Testis (tissue), 3 donors: ENCODE measurements around the gene ANKFY1. TPM values are rescaled to one million over a fixed set of nuclear protein-coding genes. Genes with fewer than 3 reads are reported as not detected.

ENCODE experiments used
- DNase-seq: peaks from one replicate; pipeline ENCODE4 v3.0.0-alpha.2; 2019
- H3K27ac ChIP-seq, 2 donors: fragments of 200-600 bp; sonication (generic); one replicate each; pipeline ENCODE4 v1.5.1; 2019
- H3K27me3 ChIP-seq: fragments of 200-600 bp; sonication (generic); one replicate; pipeline ENCODE4 v1.5.1; 2019
- H3K36me3 ChIP-seq: fragments of 200-600 bp; sonication (generic); one replicate; pipeline ENCODE4 v1.5.1; 2017; ENCODE audit warnings: low read depth; ENCODE audit errors: missing control alignments
- H3K4me1 ChIP-seq: fragments of 200-600 bp; sonication (generic); one replicate; pipeline ENCODE4 v1.5.1; 2019
- H3K4me3 ChIP-seq, 2 donors: fragments of 200-600 bp; sonication (generic); one replicate each; pipeline ENCODE4 v1.5.1; 2017 to 2019
- H3K9me3 ChIP-seq: fragments of 200-600 bp; sonication (generic); one replicate; pipeline ENCODE4 v1.5.1; 2017
- POLR2A ChIP-seq: fragments of 450-650 bp; IDR thresholded peaks from one replicate; pipeline ENCODE4 v1.6.1; 2017; ENCODE audit warnings: antibody characterized with exemption, mild to moderate bottlenecking, moderate library complexity
- WGBS, 2 donors: methylation state at CpG; one replicate each; pipeline ENCODE4 v1.1.5; 2018; 5-methylcytosine and 5-hydroxymethylcytosine counted together
- intact Hi-C: fragments of 100-400 bp; cut with DNase I; formaldehyde crosslinking; loops from one replicate; pipeline ENCODE4 v1.15.1; 2023; ENCODE audit warnings: low total_unique reads
- polyA plus RNA-seq: library from polyadenylated mRNA; stranded (reverse); fragments of 350-450 nt; fragmentation: Illumina TruSeq; extraction: RNeasy Lipid Tissue Mini Kit (QIAGEN cat#74804); gene quantifications from one replicate; pipeline ENCODE4 v1.2.3, GENCODE V29; 2014; ENCODE audit warnings: low read depth, low replicate concordance; ENCODE audit not compliant: insufficient read depth
- total RNA-seq, 2 donors: library from RNA; depleted of rRNA; stranded (reverse); fragments of >200 nt; gene quantifications; one replicate each; pipeline ENCODE4 v1.2.3, GENCODE V29; 2016
- TF ChIP-seq, protein P1 (sequence below), 3 experiments: fragments of 450-650 bp in 2 of 3; fragments of 200-600 bp in 1 of 3; sonication (generic) in 1 of 3; IDR thresholded peaks; one replicate each; pipeline ENCODE4 v1.5.1; 2016 to 2019; ENCODE audit warnings: antibody characterized with exemption in 3 of 3, mild to moderate bottlenecking in 2 of 3, moderate library complexity in 1 of 3

Gene ANKFY1
- total and polyA plus RNA-seq, 3 donors from 2014 or later: 20.3 to 40.9 (median 34.6) TPM

DNA sequence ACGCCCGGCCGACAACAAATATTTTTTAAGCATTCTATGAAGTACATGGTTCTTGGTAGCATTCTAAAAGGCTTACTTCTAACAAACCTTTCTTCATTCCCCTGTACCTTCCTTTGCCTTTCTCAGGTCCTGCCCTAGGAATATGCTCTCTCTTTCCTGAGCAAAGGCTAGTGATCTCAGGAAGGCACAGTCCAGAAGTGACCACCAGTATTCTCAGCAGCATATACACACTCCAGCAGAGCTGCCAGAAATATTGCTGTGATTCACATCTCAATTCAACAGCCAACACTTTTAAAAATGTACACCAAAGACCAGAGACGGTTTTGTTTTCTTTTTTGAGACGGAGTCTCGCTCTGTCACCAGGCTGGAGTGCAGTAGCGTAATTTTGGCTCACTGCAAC is 41.4 kb upstream of the ANKFY1 start:
- H3K4me1 ChIP-seq: peaks cover 7% of the 10 kb centered on the region

DNA sequence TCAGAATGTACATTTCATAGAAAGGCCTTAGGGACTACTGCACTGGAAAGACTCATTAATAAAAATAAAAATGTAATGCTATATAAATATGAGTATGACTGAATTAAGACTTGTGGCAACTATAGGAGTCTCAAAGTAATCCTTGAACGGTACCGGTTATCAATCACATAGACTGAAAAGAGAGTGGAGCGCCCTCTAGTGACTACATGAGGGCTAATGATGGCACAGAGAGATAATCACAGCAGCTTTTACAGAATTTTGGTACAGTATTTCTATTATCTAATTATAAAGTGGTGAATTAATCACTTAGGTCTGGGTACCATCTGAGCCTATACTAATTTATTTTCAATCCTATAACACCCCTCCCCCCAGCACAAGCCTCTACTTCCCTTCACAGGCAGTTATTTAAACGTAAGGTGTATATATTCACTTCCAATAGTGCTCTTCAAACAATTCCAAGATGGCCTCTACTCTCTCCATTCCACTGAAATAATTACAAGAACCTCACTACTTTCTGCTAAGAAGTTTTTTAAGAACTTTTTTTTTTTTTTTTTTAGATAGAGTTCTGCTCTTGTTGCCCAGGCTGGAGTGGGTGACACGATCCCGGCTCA is 40.7 kb upstream of the ANKFY1 start:
- TF ChIP-seq POLR2A: no peak
- TF ChIP-seq, protein P1, sequence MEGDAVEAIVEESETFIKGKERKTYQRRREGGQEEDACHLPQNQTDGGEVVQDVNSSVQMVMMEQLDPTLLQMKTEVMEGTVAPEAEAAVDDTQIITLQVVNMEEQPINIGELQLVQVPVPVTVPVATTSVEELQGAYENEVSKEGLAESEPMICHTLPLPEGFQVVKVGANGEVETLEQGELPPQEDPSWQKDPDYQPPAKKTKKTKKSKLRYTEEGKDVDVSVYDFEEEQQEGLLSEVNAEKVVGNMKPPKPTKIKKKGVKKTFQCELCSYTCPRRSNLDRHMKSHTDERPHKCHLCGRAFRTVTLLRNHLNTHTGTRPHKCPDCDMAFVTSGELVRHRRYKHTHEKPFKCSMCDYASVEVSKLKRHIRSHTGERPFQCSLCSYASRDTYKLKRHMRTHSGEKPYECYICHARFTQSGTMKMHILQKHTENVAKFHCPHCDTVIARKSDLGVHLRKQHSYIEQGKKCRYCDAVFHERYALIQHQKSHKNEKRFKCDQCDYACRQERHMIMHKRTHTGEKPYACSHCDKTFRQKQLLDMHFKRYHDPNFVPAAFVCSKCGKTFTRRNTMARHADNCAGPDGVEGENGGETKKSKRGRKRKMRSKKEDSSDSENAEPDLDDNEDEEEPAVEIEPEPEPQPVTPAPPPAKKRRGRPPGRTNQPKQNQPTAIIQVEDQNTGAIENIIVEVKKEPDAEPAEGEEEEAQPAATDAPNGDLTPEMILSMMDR (IDR thresholded peaks at IDR 0.05): peak in 2 of 3 experiments; percentile 23 to 74
- no peaks in the 10 kb centered on the region for H3K36me3 ChIP-seq
- H3K27ac ChIP-seq: no peak overlapping the region
- H3K4me1 ChIP-seq: peaks cover under 1% of the 10 kb centered on the region
- H3K9me3 ChIP-seq: no peaks in the 10 kb centered on the region
- intact Hi-C loops: no loop called here
- no peaks in the 10 kb centered on the region for H3K27me3 ChIP-seq
- DNase-seq: peak; percentile 63
- H3K4me3 ChIP-seq: no peak overlapping the region
- WGBS, 2 donors: 51 to 55% methylated on average over 6 of the region's 6 CpGs

More for the DNA sequence above, 41.4 kb upstream of the ANKFY1 start:
- Histone ChIP-seq H3K4me3 (no peak overlapping the region), H3K27me3 (no peaks in the 10 kb centered on the region), H3K27ac (no peak overlapping the region), H3K36me3 (no peaks in the 10 kb centered on the region), H3K9me3 (no peaks in the 10 kb centered on the region)
- no peak for DNase-seq
- WGBS, 2 donors: 89 to 91% methylated on average over 7 of the region's 7 CpGs
- TF ChIP-seq, protein P1 (IDR thresholded peaks at IDR 0.05): no peak
- TF ChIP-seq POLR2A: no peak
- intact Hi-C loops: no loop called here

DNA sequence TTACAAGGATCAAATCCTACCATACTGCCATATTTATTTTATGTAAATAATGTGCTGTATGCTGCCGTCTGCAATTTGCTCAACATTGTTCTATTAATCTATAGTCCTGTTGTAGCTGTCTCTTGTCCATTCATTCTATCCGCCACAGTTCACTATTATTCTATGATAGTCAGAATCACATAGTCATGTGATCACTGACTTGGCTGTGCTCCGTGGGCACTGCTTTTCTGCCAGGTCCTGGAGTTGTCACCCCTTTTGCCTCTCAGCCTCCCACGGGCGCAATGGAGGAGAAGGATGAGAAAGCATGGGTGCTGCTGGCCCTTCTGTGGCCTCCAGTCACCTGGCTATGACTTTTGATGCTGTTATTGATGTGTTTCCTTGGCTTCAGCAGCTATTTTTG is 37.3 kb upstream of the ANKFY1 start:
- DNase-seq: no peak
- Histone ChIP-seq H3K4me3 (no peak overlapping the region), H3K27me3 (no peaks in the 10 kb centered on the region), H3K4me1 (no peaks in the 10 kb centered on the region), H3K27ac (no peak overlapping the region), H3K36me3 (no peaks in the 10 kb centered on the region), H3K9me3 (no peaks in the 10 kb centered on the region)
- WGBS, 2 donors: 87 to 91% methylated on average over 5 of the region's 5 CpGs
- TF ChIP-seq POLR2A: no peak
- intact Hi-C loops: no loop called here

DNA sequence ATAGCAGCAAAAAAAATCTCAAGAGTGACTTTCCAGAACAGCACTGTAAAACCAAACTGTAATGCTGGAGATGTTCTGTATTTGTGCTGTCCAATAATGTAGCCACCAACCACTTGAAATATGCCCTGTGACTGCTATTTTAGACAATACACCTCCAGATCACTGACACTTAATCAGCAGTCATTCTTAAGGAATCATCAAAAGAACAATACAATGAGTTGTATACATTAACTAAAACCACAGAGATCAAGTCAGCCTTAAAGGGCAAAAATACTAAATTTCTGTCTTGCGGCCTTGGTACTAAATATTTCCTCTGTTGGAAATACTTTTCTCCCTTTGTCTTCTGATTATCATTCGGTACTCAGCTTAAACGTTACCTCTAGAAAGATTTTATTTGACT is 33.6 kb upstream of the ANKFY1 start:
- Histone ChIP-seq H3K4me1 (no peaks in the 10 kb centered on the region), H3K36me3 (no peaks in the 10 kb centered on the region), H3K4me3 (no peak overlapping the region), H3K27me3 (no peaks in the 10 kb centered on the region), H3K9me3 (no peaks in the 10 kb centered on the region), H3K27ac (no peak overlapping the region)
- WGBS, 2 donors: 73 to 82% methylated on average over 3 of the region's 3 CpGs
- TF ChIP-seq, protein P1 (IDR thresholded peaks at IDR 0.05): no peak
- no peak for TF ChIP-seq POLR2A
- intact Hi-C loops: no loop called here
- no peak for DNase-seq

DNA sequence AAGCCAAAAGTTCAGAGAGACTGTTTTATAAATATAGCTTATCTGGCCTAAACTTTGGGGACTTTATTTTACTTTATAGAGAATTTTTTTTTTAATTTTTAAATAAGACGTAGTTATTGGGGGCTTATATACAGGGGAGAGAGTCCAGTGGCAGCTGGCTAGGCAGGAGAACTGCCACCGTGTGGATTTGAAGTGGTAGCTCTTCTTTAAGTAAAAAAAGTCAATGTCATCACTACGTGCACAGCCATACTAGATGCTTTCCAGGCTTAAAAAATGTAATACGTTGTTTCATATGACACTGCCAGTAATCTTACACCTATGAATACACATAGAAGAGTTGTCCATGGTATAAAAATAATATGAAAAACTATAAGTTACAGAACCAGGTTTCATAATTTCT is 31.9 kb upstream of the ANKFY1 start:
- H3K4me1 ChIP-seq: no peaks in the 10 kb centered on the region
- H3K36me3 ChIP-seq: no peaks in the 10 kb centered on the region
- H3K27me3 ChIP-seq: no peaks in the 10 kb centered on the region
- DNase-seq: no peak
- no peak overlapping the region for H3K4me3 ChIP-seq
- WGBS, 2 donors: 68 to 69% methylated on average over 4 of the region's 4 CpGs
- no peaks in the 10 kb centered on the region for H3K9me3 ChIP-seq
- intact Hi-C loops: no loop called here
- TF ChIP-seq, protein P1 (IDR thresholded peaks at IDR 0.05): no peak
- TF ChIP-seq POLR2A: no peak
- no peak overlapping the region for H3K27ac ChIP-seq
